Breast epithelium (tissue), 4 donors: ENCODE data around the gene MFF. TPM values are rescaled to one million over a fixed set of nuclear protein-coding genes. Genes with fewer than 3 reads are reported as not detected.

Experiments used
- DNase-seq, 2 donors: peaks; one replicate each; pipeline ENCODE4 v3.0.0-alpha.2; 2019; ENCODE audit warnings: low spot score in 2 of 2
- H3K27ac ChIP-seq, 2 donors: fragments of 200-600 bp; sonication (generic) in 1 of 2; one replicate each; pipeline ENCODE4 v1.5.1; 2016 to 2019; ENCODE audit warnings: mild to moderate bottlenecking in 1 of 2
- H3K27me3 ChIP-seq, 2 donors: fragments of 200-600 bp; sonication (generic) in 1 of 2; one replicate each; pipeline versions ENCODE4 v1.5.1 to v1.6.0; 2017 to 2019; ENCODE audit warnings: control low read depth in 1 of 2, mild to moderate bottlenecking in 1 of 2
- H3K36me3 ChIP-seq: fragments of 200-600 bp; one replicate; pipeline ENCODE4 v1.5.1; 2019
- H3K4me1 ChIP-seq, 2 donors: fragments of 200-600 bp; sonication (generic); one replicate each; pipeline ENCODE4 v1.5.1; 2016 to 2019; ENCODE audit warnings: control low read depth in 1 of 2
- H3K4me3 ChIP-seq, 3 donors: fragments of 200-600 bp; sonication (generic); 1 replicate in 2 of 3; 2 replicates in 1 of 3; pipeline ENCODE4 v1.5.1; 2016 to 2019; ENCODE audit warnings: mild to moderate bottlenecking in 3 of 3, moderate library complexity in 2 of 3
- H3K9me3 ChIP-seq, 2 donors: fragments of 200-600 bp; sonication (generic) in 1 of 2; one replicate each; pipeline ENCODE4 v1.5.1; 2016 to 2019; ENCODE audit warnings: control low read depth in 1 of 2
- POLR2A ChIP-seq: fragments of 450-650 bp; IDR thresholded peaks from one replicate; pipeline ENCODE4 v1.6.1; 2016; ENCODE audit warnings: antibody characterized with exemption, mild to moderate bottlenecking, moderate library complexity
- POLR2AphosphoS5 ChIP-seq, 3 donors: sonication (generic); formaldehyde crosslinking; IDR thresholded peaks; one replicate each; pipeline ENCODE4 v1.6.1; 2017; ENCODE audit warnings: antibody characterized with exemption in 3 of 3
- intact Hi-C: fragments of 100-400 bp; cut with DNase I; formaldehyde crosslinking; loops from one replicate; pipeline ENCODE4 v1.15.1; 2023; ENCODE audit warnings: low total_unique reads
- total RNA-seq, 3 donors: library from RNA; depleted of rRNA; stranded (reverse); fragments of >200 nt; gene quantifications; one replicate each; pipeline ENCODE4 v1.1.0, GENCODE V29; 2016
- TF ChIP-seq, protein P1 (sequence below), 3 donors: fragments of 450-650 bp; IDR thresholded peaks; one replicate each; pipeline ENCODE4 v1.5.1; 2016 to 2017; ENCODE audit warnings: antibody characterized with exemption in 3 of 3, mild to moderate bottlenecking in 3 of 3, moderate library complexity in 3 of 3

MFF gene
- total RNA-seq, 3 donors from 2014 or later, result 120 to 135 (median 122) TPM

DNA sequence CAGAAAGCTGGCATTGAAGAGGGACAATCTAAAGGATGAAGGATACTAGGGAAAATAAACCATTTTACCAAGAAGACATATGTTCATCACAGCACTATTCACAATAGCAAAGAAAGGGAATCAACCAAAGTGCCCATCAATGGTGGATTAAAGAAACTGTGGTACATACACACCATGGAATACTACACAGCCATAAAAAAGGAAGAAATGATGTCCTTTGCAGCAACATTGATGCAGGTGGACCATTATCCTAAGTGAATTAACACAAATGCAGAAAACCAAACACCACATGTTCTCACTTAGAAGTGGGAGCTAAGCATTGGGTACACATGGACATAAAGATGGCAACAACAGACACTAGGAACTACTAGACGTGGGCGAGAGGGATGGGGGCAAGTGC is 7.2 kb upstream of the MFF start:
- Histone ChIP-seq H3K4me1 (no peaks in the 10 kb centered on the region), H3K9me3 (no peaks in the 10 kb centered on the region), H3K27me3 (no peaks in the 10 kb centered on the region), H3K4me3 (no peak overlapping the region), H3K27ac (no peak overlapping the region), H3K36me3 (no peaks in the 10 kb centered on the region)
- no peak for TF ChIP-seq POLR2AphosphoS5 (IDR thresholded peaks at IDR 0.05)
- TF ChIP-seq, protein P1, sequence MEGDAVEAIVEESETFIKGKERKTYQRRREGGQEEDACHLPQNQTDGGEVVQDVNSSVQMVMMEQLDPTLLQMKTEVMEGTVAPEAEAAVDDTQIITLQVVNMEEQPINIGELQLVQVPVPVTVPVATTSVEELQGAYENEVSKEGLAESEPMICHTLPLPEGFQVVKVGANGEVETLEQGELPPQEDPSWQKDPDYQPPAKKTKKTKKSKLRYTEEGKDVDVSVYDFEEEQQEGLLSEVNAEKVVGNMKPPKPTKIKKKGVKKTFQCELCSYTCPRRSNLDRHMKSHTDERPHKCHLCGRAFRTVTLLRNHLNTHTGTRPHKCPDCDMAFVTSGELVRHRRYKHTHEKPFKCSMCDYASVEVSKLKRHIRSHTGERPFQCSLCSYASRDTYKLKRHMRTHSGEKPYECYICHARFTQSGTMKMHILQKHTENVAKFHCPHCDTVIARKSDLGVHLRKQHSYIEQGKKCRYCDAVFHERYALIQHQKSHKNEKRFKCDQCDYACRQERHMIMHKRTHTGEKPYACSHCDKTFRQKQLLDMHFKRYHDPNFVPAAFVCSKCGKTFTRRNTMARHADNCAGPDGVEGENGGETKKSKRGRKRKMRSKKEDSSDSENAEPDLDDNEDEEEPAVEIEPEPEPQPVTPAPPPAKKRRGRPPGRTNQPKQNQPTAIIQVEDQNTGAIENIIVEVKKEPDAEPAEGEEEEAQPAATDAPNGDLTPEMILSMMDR (IDR thresholded peaks at IDR 0.05), result no peak
- no peak for TF ChIP-seq POLR2A
- no peak for DNase-seq
- intact Hi-C loops, result no loop called here

- no peaks in the 10 kb centered on the region for H3K9me3 ChIP-seq
- TF ChIP-seq POLR2A, result no peak
- TF ChIP-seq, protein P1 (IDR thresholded peaks at IDR 0.05), result no peak
- no peak for TF ChIP-seq POLR2AphosphoS5 (IDR thresholded peaks at IDR 0.05)
- no peak for DNase-seq
- H3K4me3 ChIP-seq, result no peak overlapping the region
- H3K36me3 ChIP-seq, result no peaks in the 10 kb centered on the region
- H3K4me1 ChIP-seq, result no peaks in the 10 kb centered on the region
- no peaks in the 10 kb centered on the region for H3K27me3 ChIP-seq
- intact Hi-C loops, result no loop called here
- no peak overlapping the region for H3K27ac ChIP-seq
Measured at GRCh38 chr2:227320305-227321094, 4.6 kb upstream of the MFF start.

- H3K27ac ChIP-seq, result no peak overlapping the region
- H3K9me3 ChIP-seq, result no peaks in the 10 kb centered on the region
- H3K4me3 ChIP-seq, result no peak overlapping the region
- no peak for TF ChIP-seq POLR2AphosphoS5 (IDR thresholded peaks at IDR 0.05)
- TF ChIP-seq, protein P1 (IDR thresholded peaks at IDR 0.05), result no peak
- TF ChIP-seq POLR2A, result no peak
- no peaks in the 10 kb centered on the region for H3K27me3 ChIP-seq
- no peak for DNase-seq
- intact Hi-C loops, result no loop called here
- no peaks in the 10 kb centered on the region for H3K36me3 ChIP-seq
- no peaks in the 10 kb centered on the region for H3K4me1 ChIP-seq
Measured at GRCh38 chr2:227322530-227323205, 2.4 kb upstream of the MFF start.

DNA sequence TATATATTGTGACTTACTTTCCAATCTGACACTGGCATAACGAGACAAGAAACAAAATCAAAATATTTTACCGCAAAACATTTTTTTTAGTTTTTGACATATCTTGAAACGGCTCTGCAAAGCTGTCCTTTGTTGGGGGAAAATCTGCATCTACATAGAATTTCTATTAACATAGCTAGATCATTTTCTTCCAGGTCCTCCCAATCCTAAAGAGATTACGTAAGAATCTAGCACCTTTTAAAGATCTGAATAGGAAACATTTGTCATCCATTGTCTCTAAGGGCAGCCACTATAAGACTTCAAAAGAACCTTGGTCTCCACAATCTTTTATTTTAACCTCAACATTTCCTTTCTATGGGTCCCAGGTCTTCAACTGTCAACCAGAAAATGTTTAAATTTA is 1.2 kb upstream of the MFF start:
- H3K4me3 ChIP-seq, result no peak overlapping the region
- DNase-seq, result no peak
- no peaks in the 10 kb centered on the region for H3K36me3 ChIP-seq
- H3K9me3 ChIP-seq, result no peaks in the 10 kb centered on the region
- H3K27me3 ChIP-seq, result no peaks in the 10 kb centered on the region
- intact Hi-C loops, result no loop called here
- TF ChIP-seq POLR2A (no peak), POLR2AphosphoS5 (IDR thresholded peaks at IDR 0.05) (no peak)
- TF ChIP-seq, protein P1 (IDR thresholded peaks at IDR 0.05), result no peak
- H3K4me1 ChIP-seq, result no peaks in the 10 kb centered on the region
- H3K27ac ChIP-seq, result no peak overlapping the region

GRCh38 chr2:227324642-227324994 is 433 bp upstream of the MFF start:
- H3K4me3 ChIP-seq, result peak overlapping the region; percentile 91 to 100 (median 94)
- H3K4me1 ChIP-seq, result no peaks in the 10 kb centered on the region
- H3K27me3 ChIP-seq, result no peaks in the 10 kb centered on the region
- intact Hi-C loops, result no loop called here
- H3K27ac ChIP-seq, result peak overlapping the region; percentile 94 to 96
- no peaks in the 10 kb centered on the region for H3K36me3 ChIP-seq
- TF ChIP-seq POLR2AphosphoS5 (IDR thresholded peaks at IDR 0.05) (no peak), POLR2A (no peak)
- TF ChIP-seq, protein P1 (IDR thresholded peaks at IDR 0.05), result no peak
- no peak for DNase-seq
- H3K9me3 ChIP-seq, result no peaks in the 10 kb centered on the region
